Activated CD4-positive, alpha-beta T cell treated with anti-CD3 and anti-CD28 coated beads for 48 hours (primary cell): ENCODE results near the gene FUS.

Experiments used
- DNase-seq: peaks from one replicate; pipeline ENCODE4 v3.0.0-alpha.2; 2020

Gene FUS

GRCh38 chr16:31204871-31205666, 25.1 kb downstream of the FUS start:
- no peak for DNase-seq

- DNase-seq: no peak
Measured at GRCh38 chr16:31206776-31207175, 26.8 kb downstream of the FUS start.

GRCh38 chr16:31213342-31213741, 33.4 kb downstream of the FUS start:
- DNase-seq: no peak

GRCh38 chr16:31213877-31214707, 34.2 kb downstream of the FUS start, which contains the start of gene TRIM72:
TSS of gene TRIM72 (plus strand) at chr16:31214119. CDS start at chr16:31214739, 620 bp downstream.
- DNase-seq: no peak

GRCh38 chr16:31214708-31215286, 34.9 kb downstream of the FUS start:
- DNase-seq: no peak

GRCh38 chr16:31215287-31216162, 35.6 kb downstream of the FUS start:
- no peak for DNase-seq

GRCh38 chr16:31216422-31217135, 36.6 kb downstream of the FUS start, which contains the start of gene PYDC1:
TSS of gene PYDC1 (minus strand) at chr16:31217135. CDS start at chr16:31217028, 107 bp downstream.
- peak; percentile 40 for DNase-seq

GRCh38 chr16:31217136-31217530, 37.2 kb downstream of the FUS start:
- DNase-seq: no peak

- DNase-seq: no peak
Measured at GRCh38 chr16:31219154-31219741, 39.3 kb downstream of the FUS start.

GRCh38 chr16:31221357-31222160, 41.6 kb downstream of the FUS start:
- no peak for DNase-seq

- DNase-seq: no peak
Measured at GRCh38 chr16:31223044-31223443, 43.1 kb downstream of the FUS start.

GRCh38 chr16:31224092-31224955, 44.4 kb downstream of the FUS start:
- DNase-seq: no peak

GRCh38 chr16:31225193-31225592, 45.3 kb downstream of the FUS start:
- no peak for DNase-seq

GRCh38 chr16:31228206-31228605, 48.3 kb downstream of the FUS start:
- no peak for DNase-seq

GRCh38 chr16:31229501-31229900, 49.6 kb downstream of the FUS start:
- no peak for DNase-seq

- no peak for DNase-seq
Measured at GRCh38 chr16:31238041-31238440, 58.1 kb downstream of the FUS start.
